ENCODE data around the gene IDH1. TPM values are rescaled to one million over a fixed set of nuclear protein-coding genes. Genes with fewer than 3 reads are reported as not detected.

IDH1 gene
- total RNA-seq, 1 donor from 2014 or later = 260 TPM

DNA sequence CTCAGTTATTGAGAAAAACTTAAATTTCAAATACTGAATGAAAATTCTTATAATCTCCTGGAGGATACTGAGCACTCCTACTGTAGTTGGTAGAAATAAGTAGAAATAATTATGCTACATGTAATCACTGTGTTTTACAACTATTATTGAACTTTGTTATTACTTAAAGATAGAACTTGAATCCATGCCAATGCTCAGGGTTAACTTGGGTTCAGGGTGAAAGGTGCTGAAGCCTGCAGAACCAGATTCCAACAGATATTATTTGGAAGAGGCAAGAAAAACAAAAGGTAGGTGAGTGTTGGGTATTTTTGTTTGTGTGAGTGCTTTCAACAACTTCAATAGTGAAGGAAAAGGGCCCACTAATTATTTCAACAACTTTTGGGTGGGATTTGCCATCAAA lies 10.4 kb downstream of the IDH1 start:
- Mint-ChIP-seq H3K4me1 (ENCODE audit: low read depth) (peaks cover 15% of the 10 kb centered on the region), H3K27me3 (no peaks in the 10 kb centered on the region), H3K9me3 (ENCODE audit: low read depth) (no peaks in the 10 kb centered on the region), H3K27ac (no peak overlapping the region), H3K4me3 (ENCODE audit: low read depth) (no peak overlapping the region), H3K36me3 (ENCODE audit: insufficient read depth) (peaks cover 58% of the 10 kb centered on the region)
- no peak for DNase-seq (ENCODE audit: low spot score, unreplicated experiment)
- TF ChIP-seq, protein P1, sequence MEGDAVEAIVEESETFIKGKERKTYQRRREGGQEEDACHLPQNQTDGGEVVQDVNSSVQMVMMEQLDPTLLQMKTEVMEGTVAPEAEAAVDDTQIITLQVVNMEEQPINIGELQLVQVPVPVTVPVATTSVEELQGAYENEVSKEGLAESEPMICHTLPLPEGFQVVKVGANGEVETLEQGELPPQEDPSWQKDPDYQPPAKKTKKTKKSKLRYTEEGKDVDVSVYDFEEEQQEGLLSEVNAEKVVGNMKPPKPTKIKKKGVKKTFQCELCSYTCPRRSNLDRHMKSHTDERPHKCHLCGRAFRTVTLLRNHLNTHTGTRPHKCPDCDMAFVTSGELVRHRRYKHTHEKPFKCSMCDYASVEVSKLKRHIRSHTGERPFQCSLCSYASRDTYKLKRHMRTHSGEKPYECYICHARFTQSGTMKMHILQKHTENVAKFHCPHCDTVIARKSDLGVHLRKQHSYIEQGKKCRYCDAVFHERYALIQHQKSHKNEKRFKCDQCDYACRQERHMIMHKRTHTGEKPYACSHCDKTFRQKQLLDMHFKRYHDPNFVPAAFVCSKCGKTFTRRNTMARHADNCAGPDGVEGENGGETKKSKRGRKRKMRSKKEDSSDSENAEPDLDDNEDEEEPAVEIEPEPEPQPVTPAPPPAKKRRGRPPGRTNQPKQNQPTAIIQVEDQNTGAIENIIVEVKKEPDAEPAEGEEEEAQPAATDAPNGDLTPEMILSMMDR (IDR thresholded peaks at IDR 0.05; ENCODE audit: unreplicated experiment) = no peak

DNA sequence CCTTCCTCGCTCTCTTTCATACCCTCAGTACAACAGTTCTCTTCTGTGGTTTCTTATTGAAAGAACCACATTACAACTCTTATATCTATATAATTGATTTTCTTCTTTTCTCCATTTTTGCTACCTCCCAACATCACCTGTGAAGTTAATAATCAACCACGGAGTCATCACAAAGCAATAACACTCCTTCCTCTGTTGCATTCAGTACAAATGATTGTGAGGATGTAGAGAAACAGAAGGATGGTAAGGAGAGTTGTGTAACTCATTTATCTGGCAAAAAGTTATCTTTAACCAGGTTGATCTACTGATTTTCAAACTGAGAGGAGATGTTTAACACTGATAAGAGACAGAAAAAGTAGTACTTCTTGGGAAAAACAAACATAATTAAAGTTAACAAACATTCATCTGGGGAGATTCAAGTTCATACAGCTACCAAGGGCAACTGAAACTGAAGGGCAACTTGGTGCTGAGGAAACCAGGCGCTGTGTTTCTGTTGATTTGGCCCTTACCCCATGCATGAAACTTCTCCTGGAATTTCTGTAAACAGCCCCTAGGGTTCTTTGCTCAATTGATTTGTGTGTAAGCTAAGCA lies 14.2 kb downstream of the IDH1 start:
- DNase-seq (ENCODE audit: low spot score, unreplicated experiment) = no peak
- H3K9me3 Mint-ChIP-seq (ENCODE audit: low read depth) = no peaks in the 10 kb centered on the region
- H3K4me1 Mint-ChIP-seq (ENCODE audit: low read depth) = peaks cover 13% of the 10 kb centered on the region
- peak overlapping the region; percentile 83 for H3K27ac Mint-ChIP-seq
- TF ChIP-seq, protein P1 (IDR thresholded peaks at IDR 0.05; ENCODE audit: unreplicated experiment) = no peak
- H3K27me3 Mint-ChIP-seq = no peaks in the 10 kb centered on the region
- no peak overlapping the region for H3K4me3 Mint-ChIP-seq (ENCODE audit: low read depth)
- peaks cover 60% of the 10 kb centered on the region for H3K36me3 Mint-ChIP-seq (ENCODE audit: insufficient read depth)

DNA sequence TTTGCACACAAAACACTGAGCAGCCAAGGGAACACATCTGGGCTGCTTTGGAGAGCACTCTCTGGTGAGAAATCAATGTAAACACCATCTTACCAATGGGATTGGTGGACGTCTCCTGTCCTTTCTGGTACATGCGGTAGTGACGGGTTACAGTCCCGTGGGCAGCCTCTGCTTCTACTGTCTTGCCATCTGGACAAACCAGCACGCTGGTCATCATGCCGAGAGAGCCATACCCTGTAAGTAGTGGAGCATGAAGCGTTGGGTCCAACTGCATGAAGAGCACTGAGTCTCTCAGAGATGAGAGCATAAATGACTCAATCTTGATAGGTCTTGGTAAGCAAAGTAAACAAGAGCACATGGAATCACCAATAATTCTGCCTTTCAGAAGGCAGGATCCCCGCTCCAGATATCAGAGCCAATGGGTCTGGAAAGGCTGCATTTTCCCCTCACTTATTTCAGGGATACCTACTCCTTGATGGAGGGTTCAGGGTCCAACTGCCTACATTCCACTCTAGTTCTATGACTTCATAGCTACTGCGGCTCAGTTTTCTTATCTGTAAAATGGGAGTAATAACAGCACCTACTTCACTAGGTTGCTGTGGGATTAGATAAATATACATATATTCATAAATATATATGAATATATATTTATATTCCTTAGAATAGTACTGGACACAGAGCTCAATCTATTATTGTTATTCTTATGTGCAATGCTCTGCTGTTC lies 14.9 kb downstream of the IDH1 start:
- TF ChIP-seq, protein P1 (IDR thresholded peaks at IDR 0.05; ENCODE audit: unreplicated experiment) = no peak
- no peaks in the 10 kb centered on the region for H3K27me3 Mint-ChIP-seq
- no peak overlapping the region for H3K4me3 Mint-ChIP-seq (ENCODE audit: low read depth)
- H3K36me3 Mint-ChIP-seq (ENCODE audit: insufficient read depth) = peaks cover 63% of the 10 kb centered on the region
- DNase-seq (ENCODE audit: low spot score, unreplicated experiment) = no peak
- H3K27ac Mint-ChIP-seq = peak overlapping the region; percentile 92
- peaks cover 13% of the 10 kb centered on the region for H3K4me1 Mint-ChIP-seq (ENCODE audit: low read depth)
- no peaks in the 10 kb centered on the region for H3K9me3 Mint-ChIP-seq (ENCODE audit: low read depth)

DNA sequence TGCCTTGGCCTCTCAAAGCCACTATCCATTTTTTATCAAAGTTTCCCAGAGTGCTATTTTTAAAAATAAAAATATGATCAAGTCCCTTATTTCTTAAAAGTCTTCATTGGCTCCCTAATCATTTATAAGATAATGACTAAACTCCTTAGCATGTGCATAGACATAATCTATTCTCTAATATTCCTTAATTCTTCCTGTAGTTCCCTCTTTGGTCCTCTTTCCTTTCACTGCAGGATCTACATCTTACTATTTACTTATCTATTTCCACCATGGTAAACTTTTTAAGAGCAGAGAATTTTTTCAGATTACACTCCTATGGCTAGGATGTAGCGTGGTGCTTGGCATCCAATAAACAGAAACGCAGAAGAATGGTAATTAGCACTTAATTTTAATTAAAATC lies 19.0 kb downstream of the IDH1 start:
- TF ChIP-seq, protein P1 (IDR thresholded peaks at IDR 0.05; ENCODE audit: unreplicated experiment) = no peak
- Mint-ChIP-seq H3K4me3 (ENCODE audit: low read depth) (no peak overlapping the region), H3K9me3 (ENCODE audit: low read depth) (peaks cover 5% of the 10 kb centered on the region), H3K27ac (no peak overlapping the region), H3K27me3 (no peaks in the 10 kb centered on the region), H3K4me1 (ENCODE audit: low read depth) (peaks cover 8% of the 10 kb centered on the region), H3K36me3 (ENCODE audit: insufficient read depth) (peaks cover 41% of the 10 kb centered on the region)
- DNase-seq (ENCODE audit: low spot score, unreplicated experiment) = no peak

DNA sequence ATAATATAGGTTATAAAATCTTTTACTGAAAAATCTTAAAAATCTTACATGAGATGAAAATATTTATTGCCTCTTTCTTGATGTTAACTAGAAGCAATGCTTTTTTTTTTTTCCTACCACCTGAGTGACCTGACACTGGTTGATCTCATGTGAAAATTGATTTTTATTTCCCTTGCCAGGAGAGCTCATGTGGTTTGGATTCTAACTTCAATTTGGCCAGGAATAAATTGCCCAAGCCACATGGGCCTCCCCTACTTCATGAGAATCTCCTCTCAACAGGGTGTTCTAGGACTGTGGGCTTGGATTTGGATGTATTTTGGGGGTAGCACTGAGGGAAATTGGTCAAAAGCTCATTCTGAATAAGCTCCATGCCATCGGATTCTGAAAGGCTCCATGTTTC lies 20.1 kb downstream of the IDH1 start:
- Mint-ChIP-seq H3K9me3 (ENCODE audit: low read depth) (peaks cover 5% of the 10 kb centered on the region), H3K4me3 (ENCODE audit: low read depth) (no peak overlapping the region), H3K27ac (no peak overlapping the region), H3K36me3 (ENCODE audit: insufficient read depth) (peaks cover 37% of the 10 kb centered on the region), H3K4me1 (ENCODE audit: low read depth) (peaks cover 3% of the 10 kb centered on the region), H3K27me3 (no peaks in the 10 kb centered on the region)
- no peak for DNase-seq (ENCODE audit: low spot score, unreplicated experiment)
- TF ChIP-seq, protein P1 (IDR thresholded peaks at IDR 0.05; ENCODE audit: unreplicated experiment) = no peak
